Measurements from ENCODE around the gene TCP10L.

The TCP10L gene

DNA sequence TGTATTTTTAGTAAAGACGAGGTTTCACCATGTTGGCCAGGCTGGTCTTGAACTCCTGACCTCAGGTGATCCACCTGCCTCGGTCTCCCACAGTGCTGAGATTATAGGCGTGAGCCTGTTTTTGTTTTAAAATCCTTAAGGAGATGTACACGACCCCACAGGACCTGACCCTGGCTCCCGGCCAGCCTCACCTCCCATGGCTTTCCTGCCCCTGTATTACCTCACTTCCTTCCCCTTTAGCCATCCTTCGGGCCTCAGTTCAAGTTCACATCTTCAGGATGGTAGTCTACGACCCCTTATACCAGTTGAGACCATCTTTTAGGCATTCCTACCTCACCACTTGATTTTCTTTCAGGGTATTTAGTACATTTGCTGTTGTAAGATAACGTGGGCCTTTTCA, 36.3 kb downstream of the TCP10L start (continued):
- TF ChIP-seq ZNF585B (tag by site-specific recombination; IDR thresholded peaks at IDR 0.05), result no peak
- TF ChIP-seq ZNF19 (tag by site-specific recombination; IDR thresholded peaks at IDR 0.05; ENCODE audit: low read depth), result no peak
- TF ChIP-seq ZNF202 (tag by site-specific recombination; IDR thresholded peaks at IDR 0.05; ENCODE audit: borderline replicate concordance), result no peak
- no peak for TF ChIP-seq ZNF514 (tag by site-specific recombination; IDR thresholded peaks at IDR 0.05)

DNA sequence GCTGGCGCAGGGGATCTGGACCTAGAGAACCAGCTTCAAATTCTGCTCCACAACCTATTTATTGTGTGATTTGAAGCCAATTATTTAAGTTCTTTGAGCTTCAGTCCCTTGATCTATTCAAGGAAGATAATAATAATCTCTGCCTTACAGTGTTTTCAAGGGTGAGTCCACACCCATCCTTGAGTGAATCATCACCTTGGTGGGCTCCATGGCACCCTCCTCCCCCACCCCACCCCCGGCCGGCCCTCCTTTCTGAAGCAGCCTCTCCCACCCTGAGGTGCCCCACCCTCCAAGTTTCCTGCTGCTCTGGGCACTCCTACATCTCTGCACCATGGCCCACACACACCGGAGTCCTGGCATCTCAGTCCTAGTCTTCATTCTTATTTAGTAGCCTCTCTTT, 38.3 kb downstream of the TCP10L start:
- ChIA-PET POLR2A (interaction anchor here (0.9 kb wide), 1 partner anchor 23 kb away, joined by 4 read pairs; no protein-coding TSS in a partner anchor), CTCF (interaction anchor here (0.8 kb wide), 1 partner anchor 54 kb away, joined by 3 read pairs; no protein-coding TSS in a partner anchor)
- Histone ChIP-seq H3K9me3 (ENCODE audit: control insufficient read depth, insufficient read depth, low read depth, low read length) (no peaks in the 10 kb centered on the region), H3K36me3 (ENCODE audit: control insufficient read depth in 2 of 2, insufficient read depth in 1 of 2, low read length in 2 of 2) (no peaks in the 10 kb centered on the region), H3K4me3 (ENCODE audit: low read depth, low read length) (no peak overlapping the region), H3K27ac (ENCODE audit: extremely low read depth, low read depth, low read length) (no peak overlapping the region), H3K4me1 (ENCODE audit: control insufficient read depth, insufficient read depth, low read length) (no peaks in the 10 kb centered on the region)
- 0 out of 2 replicates have a peak, but pooled peaks have one; percentile 22 for TF ChIP-seq EGR2 (tag by site-specific recombination; IDR thresholded peaks at IDR 0.05; ENCODE audit: low read depth)
- TF ChIP-seq ZNF37A (tag by site-specific recombination; IDR thresholded peaks at IDR 0.05), result no peak

DNA sequence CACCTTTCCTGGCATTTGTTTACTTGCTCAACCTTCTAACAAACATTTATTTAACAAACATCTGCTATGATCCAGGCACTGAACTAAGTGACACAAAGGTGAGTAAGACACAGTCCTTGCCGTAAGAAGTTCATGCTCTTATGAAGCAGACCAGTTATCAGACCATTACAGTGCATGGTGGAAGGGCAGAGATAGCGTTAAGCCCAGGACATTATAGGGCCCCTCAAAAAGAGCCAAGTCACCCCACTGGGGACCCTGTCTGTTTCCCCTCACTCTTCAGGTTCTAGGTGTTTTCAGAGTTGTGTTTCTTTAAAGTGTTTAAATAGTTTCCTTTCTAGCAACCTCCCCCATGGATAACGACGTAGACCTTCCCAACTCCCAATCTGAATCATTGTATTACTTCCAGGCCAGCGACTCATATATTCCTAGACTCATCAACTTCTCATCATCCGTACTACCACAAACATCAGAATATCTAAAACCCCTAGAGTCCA, 39.3 kb downstream of the TCP10L start:
- Histone ChIP-seq H3K9me3 (ENCODE audit: control insufficient read depth, insufficient read depth, low read depth, low read length) (no peaks in the 10 kb centered on the region), H3K27ac (ENCODE audit: extremely low read depth, low read depth, low read length) (no peak overlapping the region), H3K4me3 (ENCODE audit: low read depth, low read length) (no peak overlapping the region), H3K4me1 (ENCODE audit: control insufficient read depth, insufficient read depth, low read length) (no peaks in the 10 kb centered on the region), H3K36me3 (ENCODE audit: control insufficient read depth in 2 of 2, insufficient read depth in 1 of 2, low read length in 2 of 2) (no peaks in the 10 kb centered on the region)
- no peak for TF ChIP-seq ZNF629 (tag by site-specific recombination; IDR thresholded peaks at IDR 0.05)
- TF ChIP-seq, protein P1, sequence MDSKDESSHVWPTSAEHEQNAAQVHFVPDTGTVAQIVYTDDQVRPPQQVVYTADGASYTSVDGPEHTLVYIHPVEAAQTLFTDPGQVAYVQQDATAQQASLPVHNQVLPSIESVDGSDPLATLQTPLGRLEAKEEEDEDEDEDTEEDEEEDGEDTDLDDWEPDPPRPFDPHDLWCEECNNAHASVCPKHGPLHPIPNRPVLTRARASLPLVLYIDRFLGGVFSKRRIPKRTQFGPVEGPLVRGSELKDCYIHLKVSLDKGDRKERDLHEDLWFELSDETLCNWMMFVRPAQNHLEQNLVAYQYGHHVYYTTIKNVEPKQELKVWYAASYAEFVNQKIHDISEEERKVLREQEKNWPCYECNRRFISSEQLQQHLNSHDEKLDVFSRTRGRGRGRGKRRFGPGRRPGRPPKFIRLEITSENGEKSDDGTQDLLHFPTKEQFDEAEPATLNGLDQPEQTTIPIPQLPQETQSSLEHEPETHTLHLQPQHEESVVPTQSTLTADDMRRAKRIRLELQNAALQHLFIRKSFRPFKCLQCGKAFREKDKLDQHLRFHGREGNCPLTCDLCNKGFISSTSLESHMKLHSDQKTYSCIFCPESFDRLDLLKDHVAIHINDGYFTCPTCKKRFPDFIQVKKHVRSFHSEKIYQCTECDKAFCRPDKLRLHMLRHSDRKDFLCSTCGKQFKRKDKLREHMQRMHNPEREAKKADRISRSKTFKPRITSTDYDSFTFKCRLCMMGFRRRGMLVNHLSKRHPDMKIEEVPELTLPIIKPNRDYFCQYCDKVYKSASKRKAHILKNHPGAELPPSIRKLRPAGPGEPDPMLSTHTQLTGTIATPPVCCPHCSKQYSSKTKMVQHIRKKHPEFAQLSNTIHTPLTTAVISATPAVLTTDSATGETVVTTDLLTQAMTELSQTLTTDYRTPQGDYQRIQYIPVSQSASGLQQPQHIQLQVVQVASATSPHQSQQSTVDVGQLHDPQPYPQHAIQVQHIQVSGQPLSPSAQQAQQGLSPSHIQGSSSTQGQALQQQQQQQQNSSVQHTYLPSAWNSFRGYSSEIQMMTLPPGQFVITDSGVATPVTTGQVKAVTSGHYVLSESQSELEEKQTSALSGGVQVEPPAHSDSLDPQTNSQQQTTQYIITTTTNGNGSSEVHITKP (tag by site-specific recombination; IDR thresholded peaks at IDR 0.05), result peak; percentile 86
- TF ChIP-seq, protein P2, sequence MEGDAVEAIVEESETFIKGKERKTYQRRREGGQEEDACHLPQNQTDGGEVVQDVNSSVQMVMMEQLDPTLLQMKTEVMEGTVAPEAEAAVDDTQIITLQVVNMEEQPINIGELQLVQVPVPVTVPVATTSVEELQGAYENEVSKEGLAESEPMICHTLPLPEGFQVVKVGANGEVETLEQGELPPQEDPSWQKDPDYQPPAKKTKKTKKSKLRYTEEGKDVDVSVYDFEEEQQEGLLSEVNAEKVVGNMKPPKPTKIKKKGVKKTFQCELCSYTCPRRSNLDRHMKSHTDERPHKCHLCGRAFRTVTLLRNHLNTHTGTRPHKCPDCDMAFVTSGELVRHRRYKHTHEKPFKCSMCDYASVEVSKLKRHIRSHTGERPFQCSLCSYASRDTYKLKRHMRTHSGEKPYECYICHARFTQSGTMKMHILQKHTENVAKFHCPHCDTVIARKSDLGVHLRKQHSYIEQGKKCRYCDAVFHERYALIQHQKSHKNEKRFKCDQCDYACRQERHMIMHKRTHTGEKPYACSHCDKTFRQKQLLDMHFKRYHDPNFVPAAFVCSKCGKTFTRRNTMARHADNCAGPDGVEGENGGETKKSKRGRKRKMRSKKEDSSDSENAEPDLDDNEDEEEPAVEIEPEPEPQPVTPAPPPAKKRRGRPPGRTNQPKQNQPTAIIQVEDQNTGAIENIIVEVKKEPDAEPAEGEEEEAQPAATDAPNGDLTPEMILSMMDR (tag by site-specific recombination; IDR thresholded peaks at IDR 0.05), result no peak
- ChIA-PET CTCF (interaction anchor here (0.7 kb wide), 1 partner anchor 128 kb away, joined by 3 read pairs; no protein-coding TSS in a partner anchor), POLR2A (no interaction called here)

DNA sequence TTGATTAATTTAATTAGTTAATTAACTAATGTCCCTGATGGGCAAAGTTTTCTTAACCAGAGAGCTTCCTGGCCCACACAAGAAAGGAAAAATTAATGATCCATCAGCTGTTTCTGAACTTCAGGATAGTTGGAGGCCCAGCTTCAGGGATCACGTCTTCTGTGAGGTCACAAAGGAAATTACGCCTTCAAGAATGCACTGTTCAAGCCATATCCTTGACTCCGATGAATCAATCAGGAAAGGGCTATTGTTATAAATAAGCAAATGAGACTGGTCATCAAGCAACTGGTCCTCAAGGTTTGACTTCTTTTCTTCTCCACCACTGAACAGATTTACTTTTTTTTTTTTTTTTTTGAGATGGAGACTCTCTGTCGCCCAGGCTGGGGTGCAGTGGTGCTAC, 40.6 kb downstream of the TCP10L start:
- H3K27ac ChIP-seq (ENCODE audit: extremely low read depth, low read depth, low read length), result no peak overlapping the region
- H3K36me3 ChIP-seq (ENCODE audit: control insufficient read depth in 2 of 2, insufficient read depth in 1 of 2, low read length in 2 of 2), result no peaks in the 10 kb centered on the region
- no peaks in the 10 kb centered on the region for H3K9me3 ChIP-seq (ENCODE audit: control insufficient read depth, insufficient read depth, low read depth, low read length)
- H3K4me1 ChIP-seq (ENCODE audit: control insufficient read depth, insufficient read depth, low read length), result no peaks in the 10 kb centered on the region
- TF ChIP-seq ZNF184 (tag by site-specific recombination; IDR thresholded peaks at IDR 0.05), result peak; percentile 77; the same call in 1 of the 2 replicates
- TF ChIP-seq, protein P3, sequence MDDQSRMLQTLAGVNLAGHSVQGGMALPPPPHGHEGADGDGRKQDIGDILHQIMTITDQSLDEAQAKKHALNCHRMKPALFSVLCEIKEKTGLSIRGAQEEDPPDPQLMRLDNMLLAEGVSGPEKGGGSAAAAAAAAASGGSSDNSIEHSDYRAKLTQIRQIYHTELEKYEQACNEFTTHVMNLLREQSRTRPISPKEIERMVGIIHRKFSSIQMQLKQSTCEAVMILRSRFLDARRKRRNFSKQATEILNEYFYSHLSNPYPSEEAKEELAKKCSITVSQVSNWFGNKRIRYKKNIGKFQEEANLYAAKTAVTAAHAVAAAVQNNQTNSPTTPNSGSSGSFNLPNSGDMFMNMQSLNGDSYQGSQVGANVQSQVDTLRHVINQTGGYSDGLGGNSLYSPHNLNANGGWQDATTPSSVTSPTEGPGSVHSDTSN (CRISPR knock-in tag; IDR thresholded peaks at IDR 0.05), result no peak
- ChIA-PET CTCF (interaction anchor here (0.7 to 1.1 kb wide), 2 partner anchors 448 to 560 kb away, joined by 3 to 4 read pairs; no protein-coding TSS in a partner anchor), POLR2A (no interaction called here)
- no peak overlapping the region for H3K4me3 ChIP-seq (ENCODE audit: low read depth, low read length)
